Measurements from ENCODE around the gene CPE.

GRCh38 chr4:165541851-165542459 is 163.1 kb downstream of the CPE start:
- TF ChIP-seq GATA3 (IDR thresholded peaks at IDR 0.05; ENCODE audit: low read depth, low read length) (no peak), GATA2 (IDR thresholded peaks at IDR 0.05; ENCODE audit: low read depth, low read length) (no peak)
